ENCODE results near the gene MROH9. TPM values are rescaled to one million over a fixed set of nuclear protein-coding genes. Genes with fewer than 3 reads are reported as not detected.

Gene MROH9
- total and polyA plus RNA-seq, 11 donors, result not detected

GRCh38 chr1:171110621-171111326, 175.4 kb downstream of the MROH9 start:
- Histone ChIP-seq H3K4me3 (no peak overlapping the region), H3K4me1 (peaks cover 0 to 37% (median 5%) of the 10 kb centered on the region in 12 donors), H3K27me3 (no peaks in the 10 kb centered on the region), H3K27ac (peak overlapping the region; percentile 9 to 80 (median 56)), H3K9me3 (no peaks in the 10 kb centered on the region), H3K36me3 (no peaks in the 10 kb centered on the region)
- intact Hi-C loops (cut with DNase I), result loop anchor here in 1 of 10 donors (2.0 kb wide), 1 partner anchor 30 kb away; no protein-coding TSS in a partner anchor
- WGBS, 4 donors, result 63 to 66% (median 65%) methylated on average over 7 of the region's 7 CpGs
- ATAC-seq, result peak in 3 of 4 donors; percentile 53 to 73 (median 58)
- no peak for DNase-seq
- TF ChIP-seq CTCF (IDR thresholded peaks at IDR 0.05) (no peak), POLR2A (IDR thresholded peaks at IDR 0.05) (no peak)

- Histone ChIP-seq H3K36me3 (no peaks in the 10 kb centered on the region), H3K4me3 (no peak overlapping the region), H3K9me3 (no peaks in the 10 kb centered on the region), H3K4me1 (peaks cover 0 to 37% (median 5%) of the 10 kb centered on the region in 12 donors), H3K27ac (peak overlapping the region in 7 of 12 donors; percentile 40 to 80 (median 65)), H3K27me3 (no peaks in the 10 kb centered on the region)
- ATAC-seq (no peak), DNase-seq (no peak)
- intact Hi-C loops (cut with DNase I), result no loop called here
- WGBS, 4 donors, result 86 to 93% (median 92%) methylated on average over 3 of the region's 3 CpGs
- TF ChIP-seq CTCF (IDR thresholded peaks at IDR 0.05) (no peak), POLR2A (IDR thresholded peaks at IDR 0.05) (no peak)
Observed at GRCh38 chr1:171112119-171112518, 176.8 kb downstream of the MROH9 start.

- Histone ChIP-seq H3K4me3 (no peak overlapping the region), H3K27me3 (no peaks in the 10 kb centered on the region), H3K4me1 (peaks cover 0 to 29% (median 5%) of the 10 kb centered on the region in 12 donors), H3K36me3 (no peaks in the 10 kb centered on the region), H3K27ac (peak overlapping the region in 1 of 12 donors; percentile 77), H3K9me3 (no peaks in the 10 kb centered on the region)
- WGBS, 4 donors, result 76 to 93% (median 86%) methylated on average over 3 of the region's 3 CpGs
- intact Hi-C loops (cut with DNase I), result no loop called here
- DNase-seq, result no peak
- no peak for TF ChIP-seq POLR2A (IDR thresholded peaks at IDR 0.05)
- ATAC-seq, result no peak
Observed at GRCh38 chr1:171113382-171113781, 178.0 kb downstream of the MROH9 start.

MicroRNAs encoded within 50 kb of the gene (microRNA counts, 767-probe panel; counts per million panel counts)
- 0 to 71.6 counts per million in 2 donors for microRNA hsa-miR-1295a

Small RNAs within 50 kb of the gene (microRNA-seq; reads per million reads assigned to microRNA genes)
- gene MIR1295A (0 reads per million in 4 donors), gene MIR1295B (0 reads per million in 4 donors)

Other genes with a start within 250 kb of the MROH9 start
- 1 to 10 TPM in 7 of 9 donors, under 1 TPM in 2; 0.75 to 2.7 (median 1.6) TPM for gene FMO3, start 155.4 kb downstream of the MROH9 start, total RNA-seq
- gene FMO3, start 155.4 kb downstream of the MROH9 start, polyA plus RNA-seq, result 1 to 10 TPM in 1 of 2 donors, under 1 TPM in 1; 0.58 to 1.4 TPM
- 10 to 100 TPM; 17.8 to 65.6 (median 31.3) TPM for gene FMO2, start 249.8 kb downstream of the MROH9 start, total RNA-seq
- gene FMO2, start 249.8 kb downstream of the MROH9 start, polyA plus RNA-seq, result 10 to 100 TPM in 1 of 2 donors, 1 to 10 TPM in 1; 7.5 to 24.4 TPM